DMS53 treated with DMSO at 0.1 percent for 48 hours (cell line): ENCODE results near the gene SNX5.

Experiments
- DNase-seq: peaks from one replicate; lab custom pipeline; 2025; ENCODE audit not compliant: unreplicated experiment; lab: John Stamatoyannopoulos, UW

SNX5 gene

DNA sequence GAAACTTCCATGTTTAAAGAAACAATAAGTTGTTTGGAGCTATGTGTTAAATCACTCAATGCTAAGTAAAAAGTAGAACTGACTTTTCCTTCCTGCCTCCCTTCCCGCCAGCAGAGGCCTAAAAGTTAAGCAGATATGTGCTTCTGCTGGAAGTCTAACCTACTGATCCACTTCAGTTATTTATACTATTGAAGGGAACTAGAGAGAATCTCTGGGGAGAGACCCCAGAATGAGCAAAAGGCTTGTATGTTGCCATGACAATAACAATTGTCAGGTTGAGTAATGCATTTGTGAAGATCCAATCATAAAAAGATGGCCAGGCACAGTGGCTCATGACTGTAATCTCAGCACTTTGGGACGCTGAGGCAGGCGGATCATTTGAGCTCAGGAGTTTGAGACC lies 25.0 kb upstream of the SNX5 start:
- no peak for DNase-seq

GRCh38 chr20:17992847-17993513 lies 24.4 kb upstream of the SNX5 start:
- peak; percentile 10 for DNase-seq

DNA sequence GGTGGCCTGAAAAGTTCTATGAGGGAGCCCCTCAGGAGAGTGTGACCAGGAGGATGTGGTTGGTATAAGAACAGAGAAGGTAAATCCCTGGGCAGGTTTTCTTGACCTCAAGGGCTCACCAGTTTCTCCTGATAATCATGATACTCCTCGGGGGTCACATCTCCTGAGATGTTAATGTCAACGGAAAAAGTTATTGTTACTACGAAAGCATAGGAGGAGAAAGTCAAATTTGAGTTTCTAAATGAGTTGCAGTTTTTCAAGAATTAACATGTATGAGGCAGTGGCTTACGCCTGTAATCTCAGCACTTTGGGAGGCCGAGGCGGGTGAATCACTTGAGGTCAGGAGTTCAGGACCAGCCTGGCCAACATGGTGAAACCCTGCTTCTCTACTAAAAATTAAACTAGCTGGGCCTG lies 23.6 kb upstream of the SNX5 start:
- no peak for DNase-seq

DNA sequence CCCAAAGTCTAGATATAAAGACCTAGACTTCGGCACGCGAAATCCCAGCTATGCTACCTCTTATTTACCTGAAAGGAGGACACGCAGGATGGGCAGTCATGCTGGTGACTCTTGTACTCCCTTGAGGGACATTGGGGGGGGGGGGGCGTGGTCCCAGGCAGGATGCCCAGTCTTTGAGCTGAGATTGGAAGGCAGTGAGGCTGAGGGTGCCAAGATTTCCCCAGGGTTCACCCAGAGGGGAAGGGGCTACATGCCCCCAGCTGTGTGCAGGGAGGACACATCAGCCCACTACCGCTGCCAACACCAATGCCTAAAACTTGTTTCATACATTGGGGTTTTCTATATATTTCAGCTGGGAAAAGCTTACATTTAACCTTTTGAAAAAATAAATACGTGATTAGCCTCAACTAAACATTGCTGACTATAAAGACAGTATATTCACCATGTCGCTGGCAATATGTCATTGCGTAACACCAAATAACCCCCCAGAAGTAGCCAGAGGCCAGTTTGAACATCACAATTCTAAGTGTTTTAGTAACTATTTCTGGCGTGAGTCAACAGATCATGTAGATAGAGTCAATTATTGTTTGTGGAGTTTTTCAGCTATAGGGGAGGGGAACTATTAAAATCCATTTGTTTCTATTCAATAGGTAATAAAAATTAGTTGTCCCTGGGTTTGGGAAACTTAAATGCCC lies 21.8 kb upstream of the SNX5 start:
- no peak for DNase-seq

GRCh38 chr20:17987988-17988387 lies 19.4 kb upstream of the SNX5 start:
- DNase-seq, result no peak

DNA sequence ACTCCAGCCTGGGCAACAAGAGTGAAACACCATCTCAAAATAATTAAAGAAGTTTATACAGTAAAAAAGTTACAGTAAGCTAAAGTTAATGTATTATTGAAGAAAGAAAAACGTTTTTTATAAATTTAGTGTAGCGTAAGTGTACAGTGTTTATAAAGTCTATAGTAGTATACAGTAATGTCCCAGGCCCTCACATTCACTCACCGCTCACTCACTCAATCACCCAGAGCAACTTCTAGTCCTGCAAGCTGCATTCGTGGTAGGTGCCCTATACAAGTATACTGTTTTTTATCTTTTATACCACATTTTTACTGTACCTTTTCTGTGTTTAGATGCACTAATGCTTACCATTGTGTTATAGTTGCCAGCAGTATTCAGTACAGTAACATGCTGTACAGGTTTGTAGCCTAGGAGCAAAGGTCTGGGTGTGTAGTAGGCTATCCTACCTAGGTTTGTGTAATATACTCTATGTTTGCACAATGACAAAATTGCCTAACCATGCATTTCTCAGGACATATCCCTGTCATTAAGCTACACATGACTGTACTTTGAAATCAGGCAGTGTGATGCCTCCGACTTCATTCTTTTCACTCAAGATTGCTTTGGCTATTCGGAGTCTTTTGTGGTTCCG lies 16.9 kb upstream of the SNX5 start:
- no peak for DNase-seq

GRCh38 chr20:17976305-17976704 lies 7.7 kb upstream of the SNX5 start:
- DNase-seq, result no peak

- DNase-seq, result no peak
Observed at GRCh38 chr20:17972121-17972520, 3.5 kb upstream of the SNX5 start.

DNA sequence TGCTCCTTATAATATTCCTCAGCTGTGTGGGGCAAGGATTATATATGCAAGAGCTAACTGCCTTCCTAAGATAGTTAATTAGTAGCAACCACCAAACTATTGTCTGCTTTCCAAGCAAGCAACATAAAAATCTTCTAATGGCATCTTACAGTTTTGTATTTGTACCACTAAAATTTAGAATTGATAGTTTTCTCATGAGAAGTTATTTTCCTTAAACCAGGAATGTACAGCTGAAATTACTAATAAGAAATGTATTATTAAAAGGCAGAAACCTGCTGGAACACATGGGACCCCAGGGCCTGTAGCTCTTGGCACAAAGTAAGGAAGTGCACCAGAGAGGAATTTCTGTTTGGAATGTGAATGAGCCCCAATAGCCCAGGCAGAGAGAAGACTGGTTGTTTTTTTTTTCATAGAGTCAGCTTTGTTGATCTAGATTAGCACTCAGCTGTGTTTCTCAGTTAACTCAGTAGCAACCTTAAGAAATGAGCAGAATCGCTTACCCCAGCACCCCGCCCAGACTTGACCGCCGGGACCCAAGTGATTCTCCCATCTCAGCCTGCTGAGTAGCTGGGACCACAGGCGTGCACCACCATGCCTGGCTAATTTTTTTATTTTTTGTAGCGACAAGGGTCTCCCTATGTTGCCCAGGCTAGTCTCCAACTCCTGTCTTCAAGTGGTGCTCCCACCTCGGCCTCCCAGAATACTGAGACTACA lies 2.9 kb upstream of the SNX5 start:
- DNase-seq, result no peak

- peak; percentile 30 for DNase-seq
Observed at GRCh38 chr20:17969884-17970409, 1.4 kb upstream of the SNX5 start.

DNA sequence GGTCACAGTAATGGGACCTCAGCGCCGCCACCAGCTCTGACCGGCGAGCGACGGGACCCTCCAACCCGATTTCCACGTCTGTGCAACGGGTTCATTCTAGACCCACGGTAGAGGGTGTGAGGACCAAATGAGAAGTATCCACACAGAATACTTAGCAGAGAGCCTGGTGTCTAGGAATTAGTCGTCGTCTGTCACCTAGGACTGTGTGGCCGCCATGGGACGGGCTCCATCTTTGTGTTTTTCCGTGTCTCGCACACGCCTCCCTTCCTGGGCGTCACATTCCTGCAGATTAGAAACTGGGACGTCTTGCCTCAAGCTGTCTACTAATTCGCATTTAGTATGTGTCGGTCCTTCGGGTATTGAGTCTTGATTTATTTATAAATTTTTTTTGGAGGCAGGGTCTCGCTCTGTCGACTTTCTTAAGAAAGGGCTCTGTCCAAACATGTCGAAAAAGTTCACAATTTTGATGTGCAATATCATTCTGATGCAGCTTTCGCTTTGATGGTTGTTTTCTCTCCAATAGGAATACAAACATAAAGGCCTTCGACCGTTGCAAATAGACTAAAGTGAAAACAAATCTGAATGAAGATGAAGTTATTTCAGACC lies 787 bp upstream of the SNX5 start:
- no peak for DNase-seq

DNA sequence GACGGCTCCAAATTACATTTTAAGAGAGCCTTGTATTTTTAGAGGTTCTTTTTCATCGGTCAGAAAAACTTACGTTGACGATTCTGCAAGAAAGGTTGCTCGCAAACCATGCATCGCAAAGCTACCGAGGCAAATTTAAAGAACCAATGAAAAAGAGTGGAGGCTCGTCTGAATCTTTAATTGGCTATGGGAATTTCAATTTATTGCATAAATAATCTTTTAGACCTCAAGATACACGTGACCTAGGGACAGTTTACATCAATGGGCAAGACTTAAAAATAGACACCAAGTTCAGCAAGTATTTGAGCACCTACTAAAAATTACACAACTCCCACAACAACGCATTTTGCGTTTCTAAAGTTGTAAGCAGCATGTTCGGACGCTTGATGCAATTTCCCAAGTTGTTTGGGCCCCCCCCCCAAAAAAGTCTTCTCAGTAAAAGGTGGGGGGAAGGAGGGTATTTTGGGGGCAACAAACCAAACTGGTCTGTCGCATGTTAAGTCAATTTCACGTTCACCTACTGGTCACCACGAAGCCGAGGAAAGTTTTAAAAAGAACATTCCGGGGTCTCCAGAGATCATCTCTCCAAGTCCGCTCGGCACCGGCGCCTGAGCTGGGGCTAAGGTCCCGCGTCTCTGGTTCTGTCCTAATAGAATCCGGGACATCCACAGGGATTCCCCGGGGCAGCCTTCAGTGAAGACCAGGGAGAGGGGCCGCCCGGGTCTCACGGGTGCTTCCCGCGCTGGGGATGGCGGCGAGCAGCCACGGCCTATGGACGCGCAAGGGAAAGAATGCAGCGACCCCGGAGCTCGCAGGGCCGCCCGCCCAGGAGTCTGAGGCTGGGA lies 851 bp downstream of the SNX5 start:
- no peak for DNase-seq

DNA sequence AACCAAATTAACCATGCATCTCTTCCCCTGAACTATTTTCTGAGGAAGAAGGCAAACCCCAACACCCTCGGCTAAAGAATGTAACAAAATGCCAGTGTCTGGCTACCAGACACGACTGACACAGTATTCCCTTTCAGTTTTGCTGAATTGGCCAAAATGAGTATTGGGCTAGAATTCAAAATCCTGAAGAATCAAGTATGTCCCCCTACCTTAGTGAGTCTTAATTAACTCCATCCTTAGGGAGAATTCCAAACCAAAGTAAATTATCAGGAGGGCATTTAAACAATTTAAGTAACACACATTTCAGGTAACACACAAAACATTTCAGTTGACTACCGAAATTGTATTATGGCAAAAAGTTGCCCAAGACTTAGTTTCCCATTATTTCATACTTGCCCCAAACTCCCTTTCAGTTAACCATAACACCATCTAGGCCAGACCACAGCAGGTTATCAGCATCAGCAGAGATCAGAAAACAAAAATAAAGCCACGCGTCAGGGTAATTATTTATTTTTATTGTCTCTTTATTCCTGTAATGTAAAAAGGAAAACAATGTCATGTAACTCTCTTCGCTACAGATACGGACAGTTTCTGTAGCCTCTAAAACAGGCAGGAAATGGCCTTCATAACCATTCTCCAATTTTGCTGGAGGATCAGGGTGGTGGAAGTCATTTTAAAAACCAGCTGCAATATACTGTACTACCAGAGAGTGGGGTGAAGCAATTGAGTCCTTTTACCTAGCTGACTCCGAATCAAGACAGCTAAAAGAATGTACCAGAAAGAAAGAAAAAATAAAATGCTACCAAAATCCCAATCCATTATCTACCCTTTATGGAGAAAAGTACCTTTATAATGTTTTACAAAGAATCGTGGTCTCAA lies 1.9 kb downstream of the SNX5 start:
- no peak for DNase-seq

- DNase-seq, result no peak
Observed at GRCh38 chr20:17965042-17965697, 3.4 kb downstream of the SNX5 start.

GRCh38 chr20:17964632-17965031 lies 4.0 kb downstream of the SNX5 start:
- DNase-seq, result no peak

- no peak for DNase-seq
Observed at GRCh38 chr20:17964073-17964472, 4.5 kb downstream of the SNX5 start.

- DNase-seq, result no peak
Observed at GRCh38 chr20:17963114-17963897, 5.3 kb downstream of the SNX5 start.

DNA sequence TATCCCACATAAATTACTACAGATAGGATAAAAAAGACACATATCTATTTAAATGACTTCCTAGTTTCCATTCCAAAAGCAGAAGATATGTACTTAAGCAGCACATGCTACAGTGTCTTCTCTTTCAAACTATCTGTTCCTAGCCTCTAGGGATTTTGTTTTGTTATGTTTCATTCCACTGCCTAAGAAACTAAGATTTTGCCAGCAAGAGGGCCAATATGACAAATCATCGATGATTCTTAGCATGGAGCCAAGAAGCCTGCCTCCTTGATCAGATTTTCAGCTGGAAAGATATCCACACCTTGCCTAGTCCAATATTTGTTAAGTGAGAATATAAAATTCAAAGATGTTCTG lies 7.0 kb downstream of the SNX5 start:
- DNase-seq, result no peak
